H1 (cell line): ENCODE data around the gene S100P. TPM values are rescaled to one million over a fixed set of nuclear protein-coding genes. Genes with fewer than 3 reads are reported as not detected.

Source experiments
- CTCF ChIA-PET: fragments of 300-600 bp; sonication (Branson Sonifier 250); formaldehyde crosslinking; loops from one replicate; lab custom pipeline; 2021; ENCODE audit not compliant: partially characterized antibody; lab: Charles Lee
- POLR2A ChIA-PET: fragments of 300-600 bp; sonication (Branson Sonifier 250); formaldehyde crosslinking; loops from one replicate; lab custom pipeline; 2021; ENCODE audit warnings: inconsistent platforms; ENCODE audit not compliant: partially characterized antibody; lab: Charles Lee
- DNase-seq, 2 experiments: peaks; one replicate each; pipeline versions ENCODE4 v3.0.0 to v3.0.0-alpha.2; 2010 to 2022; ENCODE audit warnings: low spot score in 2 of 2, low read depth in 1 of 2, mixed read lengths in 1 of 2
- FAIRE-seq: peaks from 2 replicates; lab custom pipeline; 2011; peaks lifted over from hg19 to GRCh38; lab: Jason Lieb, UNC
- H2AFZ ChIP-seq: 2 replicates; pipeline ENCODE4 v1.8.1; 2012; ENCODE audit warnings: low read length, inconsistent platforms
- H2AK5ac ChIP-seq: 2 replicates; pipeline ENCODE4 v1.6.1; 2013; ENCODE audit warnings: low read depth, low read length
- H2BK120ac ChIP-seq: replicated peaks from 2 replicates; pipeline ENCODE3; 2013; ENCODE audit warnings: low read depth, low read length, inconsistent platforms
- H2BK12ac ChIP-seq: 2 replicates; pipeline ENCODE4 v1.6.1; 2013; ENCODE audit warnings: low read depth, low read length
- H2BK15ac ChIP-seq: 2 replicates; pipeline ENCODE4 v1.6.1; 2013; ENCODE audit warnings: low read length
- H2BK20ac ChIP-seq: 2 replicates; pipeline ENCODE4 v1.6.1; 2013; ENCODE audit warnings: low read length
- H2BK5ac ChIP-seq: 2 replicates; pipeline ENCODE4 v1.6.1; 2013; ENCODE audit warnings: low read depth, low read length
- H3K14ac ChIP-seq: 2 replicates; pipeline ENCODE4 v1.6.1; 2013; ENCODE audit warnings: inconsistent platforms; ENCODE audit not compliant: insufficient read length
- H3K18ac ChIP-seq: 2 replicates; pipeline ENCODE4 v1.6.1; 2013; ENCODE audit warnings: low read length; ENCODE audit errors: extremely low read depth
- H3K23ac ChIP-seq: 2 replicates; pipeline ENCODE4 v1.6.1; 2013; ENCODE audit warnings: inconsistent platforms; ENCODE audit not compliant: insufficient read length
- H3K23me2 ChIP-seq: 2 replicates; pipeline ENCODE4 v1.6.1; 2013; ENCODE audit warnings: low read depth, low read length
- H3K27ac ChIP-seq: 2 replicates; pipeline ENCODE4 v1.6.1; 2011; ENCODE audit warnings: low read depth, low read length, inconsistent platforms
- H3K27me3 ChIP-seq, 4 experiments: replicated peaks in 1 of 4; 1 replicate in 1 of 4; 2 replicates in 3 of 4; pipeline versions ENCODE4 v1.6.1 to v1.8.1; 2011 to 2013; ENCODE audit warnings: low read length in 3 of 4, mild to moderate bottlenecking in 3 of 4, inconsistent platforms in 2 of 4, mixed read lengths in 2 of 4, moderate library complexity in 1 of 4; ENCODE audit not compliant: control insufficient read depth in 3 of 4, insufficient read depth in 3 of 4; ENCODE audit errors: extremely low read depth in 1 of 4
- H3K36me3 ChIP-seq, 4 experiments: 2 replicates each; pipeline versions ENCODE4 v1.6.1 to v1.8.1; 2011 to 2013; ENCODE audit warnings: mild to moderate bottlenecking in 4 of 4, low read length in 3 of 4, moderate library complexity in 2 of 4, control low read depth in 1 of 4, inconsistent platforms in 1 of 4; ENCODE audit not compliant: insufficient read depth in 4 of 4, control insufficient read depth in 2 of 4
- H3K4ac ChIP-seq: replicated peaks from 2 replicates; pipeline ENCODE3; 2013; ENCODE audit warnings: low read length, low read depth, mixed read lengths, inconsistent platforms; ENCODE audit not compliant: insufficient read length
- H3K4me1 ChIP-seq, 4 experiments: replicated peaks in 1 of 4; 1 replicate in 1 of 4; 2 replicates in 3 of 4; pipeline versions ENCODE4 v1.6.1 to v1.8.1; 2011 to 2013; ENCODE audit warnings: low read length in 3 of 4, inconsistent platforms in 2 of 4, mixed read lengths in 1 of 4; ENCODE audit not compliant: insufficient read depth in 4 of 4, control insufficient read depth in 3 of 4
- H3K4me2 ChIP-seq, 2 experiments: 2 replicates each; pipeline versions ENCODE4 v1.6.1 to v1.8.1; 2011 to 2013; ENCODE audit warnings: low read depth in 2 of 2, low read length in 2 of 2, control low read depth in 1 of 2, inconsistent platforms in 1 of 2, mild to moderate bottlenecking in 1 of 2; ENCODE audit not compliant: insufficient read depth in 1 of 2
- H3K4me3 ChIP-seq, 4 experiments: fragments of 200-600, 300-600 bp in 1 of 4; sonication (generic), shearing (Covaris generic), sonication (Bioruptor Twin) in 1 of 4; 2 replicates each; pipeline versions ENCODE4 v1.5.1 to v1.8.1; 2011 to 2016; ENCODE audit warnings: low read length in 4 of 4, low read depth in 3 of 4, control low read depth in 2 of 4, inconsistent platforms in 2 of 4, mild to moderate bottlenecking in 2 of 4, mixed read lengths in 1 of 4, moderate library complexity in 1 of 4; ENCODE audit not compliant: insufficient read depth in 2 of 4; ENCODE audit errors: extremely low read depth in 1 of 4
- H3K56ac ChIP-seq: replicated peaks from 2 replicates; pipeline ENCODE3; 2013; ENCODE audit warnings: low read depth, mild to moderate bottlenecking, mixed read lengths, low read length, inconsistent platforms; ENCODE audit not compliant: insufficient read length
- H3K79me1 ChIP-seq: 2 replicates; pipeline ENCODE4 v1.6.1; 2013; ENCODE audit warnings: low read depth, low read length, control low read depth
- H3K79me2 ChIP-seq, 2 experiments: 2 replicates each; pipeline versions ENCODE4 v1.6.1 to v1.8.1; 2012 to 2013; ENCODE audit warnings: low read length in 2 of 2, mild to moderate bottlenecking in 2 of 2, inconsistent platforms in 1 of 2; ENCODE audit not compliant: insufficient read depth in 2 of 2, control insufficient read depth in 1 of 2
- H3K9ac ChIP-seq, 4 experiments: replicated peaks in 1 of 4; 1 replicate in 1 of 4; 2 replicates in 3 of 4; pipeline versions ENCODE4 v1.6.1 to v1.8.1; 2011 to 2013; ENCODE audit warnings: low read depth in 3 of 4, low read length in 3 of 4, control low read depth in 2 of 4, mild to moderate bottlenecking in 2 of 4, moderate library complexity in 2 of 4, inconsistent platforms in 1 of 4; ENCODE audit errors: extremely low read depth in 1 of 4
- H3K9me3 ChIP-seq, 2 experiments: 2 replicates each; pipeline versions ENCODE4 v1.6.1 to v1.8.1; 2012 to 2013; ENCODE audit warnings: mild to moderate bottlenecking in 2 of 2, moderate library complexity in 2 of 2, control low read depth in 1 of 2, inconsistent platforms in 1 of 2, low read depth in 1 of 2, low read length in 1 of 2, mixed read lengths in 1 of 2; ENCODE audit not compliant: insufficient read depth in 2 of 2
- H4K20me1 ChIP-seq, 2 experiments: replicated peaks in 1 of 2; 2 replicates each; pipeline versions ENCODE3 to v1.8.1; 2011 to 2013; ENCODE audit warnings: inconsistent platforms in 2 of 2, low read length in 2 of 2, mild to moderate bottlenecking in 1 of 2; ENCODE audit not compliant: insufficient read depth in 2 of 2, control insufficient read depth in 1 of 2
- H4K5ac ChIP-seq: 2 replicates; pipeline ENCODE4 v1.6.1; 2013; ENCODE audit warnings: low read length, low read depth, mixed read lengths, inconsistent platforms; ENCODE audit not compliant: insufficient read length
- H4K8ac ChIP-seq: 2 replicates; pipeline ENCODE4 v1.8.0; 2013; ENCODE audit warnings: mild to moderate bottlenecking, moderate library complexity, low read length, inconsistent platforms; ENCODE audit not compliant: insufficient read depth; ENCODE audit errors: extremely low read depth
- H4K91ac ChIP-seq: replicated peaks from 2 replicates; pipeline ENCODE3; 2013; ENCODE audit warnings: low read length, mixed read lengths, inconsistent platforms; ENCODE audit not compliant: insufficient read length
- GABPA ChIP-seq: IDR thresholded peaks from 2 replicates; pipeline ENCODE4 v1.6.1; 2011; ENCODE audit warnings: mild to moderate bottlenecking, low read length, moderate library complexity, borderline replicate concordance; ENCODE audit not compliant: insufficient read depth
- KDM1A ChIP-seq: fragments of 200-600, 300-600 bp; sonication (generic); IDR thresholded peaks from 2 replicates; pipeline ENCODE4 v1.7.1; 2016; ENCODE audit warnings: mild to moderate bottlenecking, low read length, borderline replicate concordance
- RAD21 ChIP-seq, 2 experiments: IDR thresholded peaks in 1 of 2; conservative IDR thresholded peaks in 1 of 2; 2 replicates each; pipeline ENCODE4 v1.6.1; 2011; ENCODE audit warnings: low read depth in 2 of 2, low read length in 2 of 2, improper control_type of control experiment in 1 of 2, inconsistent platforms in 1 of 2, mild to moderate bottlenecking in 1 of 2, moderate library complexity in 1 of 2
- RNF2 ChIP-seq: fragments of 200-900, 300-1000 bp; sonication (generic); IDR thresholded peaks from 2 replicates; pipeline ENCODE4 v1.7.1; 2016; ENCODE audit warnings: borderline replicate concordance, low read depth, mild to moderate bottlenecking, antibody characterized with exemption, low read length; ENCODE audit not compliant: poor library complexity, severe bottlenecking; ENCODE audit errors: missing control alignments
- RXRA ChIP-seq: IDR thresholded peaks from 2 replicates; pipeline ENCODE4 v1.6.1; 2011; ENCODE audit warnings: low read depth, mild to moderate bottlenecking, low read length, moderate library complexity; ENCODE audit not compliant: insufficient read depth
- SAP30 ChIP-seq: fragments of 300-600 bp; sonication (generic); IDR thresholded peaks from 2 replicates; pipeline ENCODE4 v1.7.1; 2012; ENCODE audit warnings: low read length, moderate library complexity, mild to moderate bottlenecking, inconsistent platforms; ENCODE audit not compliant: insufficient read depth, insufficient replicate concordance
- SP1 ChIP-seq: IDR thresholded peaks from 2 replicates; pipeline ENCODE4 v1.6.1; 2011; ENCODE audit warnings: low read depth, low read length
- TCF12 ChIP-seq: IDR thresholded peaks from 2 replicates; pipeline ENCODE4 v1.6.1; 2011; ENCODE audit warnings: low read depth, mild to moderate bottlenecking, low read length
- WGBS, 2 experiments: shearing (Covaris generic) in 1 of 2; methylation state at CpG; one replicate each; pipeline versions ENCODE4 v1.1.6 to v1.1.7; 2013 to 2015; ENCODE audit warnings: low lambda C conversion rate in 2 of 2, mixed read lengths in 2 of 2, inconsistent platforms in 1 of 2, low coverage in 1 of 2, missing lambda C conversion rate in 1 of 2; ENCODE audit not compliant: insufficient replicate concordance in 2 of 2, insufficient coverage in 1 of 2, insufficient read length in 1 of 2; ENCODE audit errors: extremely low coverage in 1 of 2, missing lambda C conversion rate in 1 of 2; 5-methylcytosine and 5-hydroxymethylcytosine counted together
- polyA plus RNA-seq, 7 experiments: library from polyadenylated mRNA; depleted of rRNA in 3 of 7; stranded (reverse) in 5 of 7; unstranded in 2 of 7; fragments of >200 nt in 5 of 7; fragments of 200-250 nt in 2 of 7; gene quantifications; 1 replicate in 5 of 7; 2 replicates in 1 of 7; 4 replicates in 1 of 7; pipeline versions ENCODE4 v1.2.1 to v1.2.3, GENCODE V29; 2011 to 2013; ENCODE audit warnings: missing spikeins in 2 of 7, mixed read lengths in 2 of 7
- total RNA-seq: library from RNA; stranded (reverse); fragmentation: NEBNext Ultra II Directional; extraction: Animal tissue kit (Norgen Biotek cat#: 25700); gene quantifications from 2 replicates; pipeline ENCODE4 v1.2.1, GENCODE V29; 2021

Gene S100P
- total and polyA plus RNA-seq, 2 of the 8 experiments (the other 6 are each of a cell fraction or from before 2014, with no cell fraction given), result not detected

- no peak overlapping the region for H3K27ac ChIP-seq
- H2BK120ac ChIP-seq, result no peak overlapping the region
- peak overlapping the region; percentile 95 for H2AFZ ChIP-seq
- H2BK12ac ChIP-seq, result no peak overlapping the region
- H3K4me3 ChIP-seq, result peak overlapping the region; percentile 84 to 96 (median 88); a peak in 7 of 8 replicates
- TF ChIP-seq GABPA (no peak), RNF2 (no peak), RXRA (no peak), SAP30 (no peak), TCF12 (no peak), RAD21 (IDR thresholded peaks at IDR 0.05 in 1 of 2, conservative IDR thresholded peaks at IDR 0.05 in 1 of 2; ENCODE audit: low read depth in 2 of 2, low read length in 2 of 2) (no peak), KDM1A (no peak), SP1 (no peak)
- no peak overlapping the region for H4K8ac ChIP-seq
- peak overlapping the region; percentile 28 for H3K4ac ChIP-seq
- peak overlapping the region in 1 of 4 experiments; percentile 32; a peak in 1 of 7 replicates for H3K9ac ChIP-seq
- ChIA-PET CTCF (interaction anchor here (1.1 to 11.1 kb wide), 3 partner anchors 26 to 159 kb away, joined by 3 to 182 read pairs (median 3); no protein-coding TSS in a partner anchor), POLR2A (interaction anchor here (1.3 to 2.8 kb wide), 3 partner anchors 42 to 158 kb away, joined by 3 to 9 read pairs (median 5); a partner anchor contains a TSS)
- peaks cover 5% of the 10 kb centered on the region for H3K79me1 ChIP-seq
- no peak overlapping the region for H3K23ac ChIP-seq
- H2AK5ac ChIP-seq, result no peak overlapping the region
- peak overlapping the region; percentile 45 for H4K91ac ChIP-seq
- no peaks in the 10 kb centered on the region for H3K36me3 ChIP-seq
- FAIRE-seq (no peak), DNase-seq (no peak)
- 16% methylated on average over 9 of the region's 9 CpGs; no CpG with 5 or more reads in 1 of the 2 experiments for WGBS, 2 experiments
- H3K56ac ChIP-seq, result no peak overlapping the region
- no peak overlapping the region for H3K18ac ChIP-seq
- no peaks in the 10 kb centered on the region; a peak in 3 of 7 replicates for H3K27me3 ChIP-seq
- H2BK5ac ChIP-seq, result peak overlapping the region; percentile 6; the same call in 1 of the 2 replicates
- peaks cover 0 to 20% of the 10 kb centered on the region in 2 experiments; a peak in 2 of 4 replicates for H3K79me2 ChIP-seq
- H2BK20ac ChIP-seq, result no peak overlapping the region
- H4K20me1 ChIP-seq, result peaks cover 3% of the 10 kb centered on the region in 2 experiments
- no peak overlapping the region for H3K14ac ChIP-seq
- peak overlapping the region; percentile 96 to 100 for H3K4me2 ChIP-seq
- H3K23me2 ChIP-seq, result peaks cover 6% of the 10 kb centered on the region
- peaks cover 0 to 4% (median under 1%) of the 10 kb centered on the region in 4 experiments; a peak in 4 of 7 replicates for H3K4me1 ChIP-seq
- H2BK15ac ChIP-seq, result no peak overlapping the region
- H3K9me3 ChIP-seq, result no peaks in the 10 kb centered on the region
- H4K5ac ChIP-seq, result no peak overlapping the region
Observed at GRCh38 chr4:6715704-6716017, 22.0 kb downstream of the S100P start.
